ENCODE results near the gene ZCCHC7. TPM values are rescaled to one million over a fixed set of nuclear protein-coding genes. Genes with fewer than 3 reads are reported as not detected.
"Not testable (repeated sequence)": the region's sequence is repeated elsewhere in the genome, so short reads cannot be mapped to it uniquely, and the experiment has no call there.

Gene ZCCHC7
- total and polyA plus RNA-seq, 2 donors (not counting 3 experiments of a cell fraction or from before 2014, with no cell fraction given), result 7.4 to 14.8 TPM

- H3K27me3 ChIP-seq (ENCODE audit: control insufficient read depth in 2 of 2, insufficient read depth in 2 of 2, low read length in 2 of 2); H3K36me3 ChIP-seq (ENCODE audit: control insufficient read depth in 2 of 2, extremely low read depth in 1 of 2, insufficient read depth in 2 of 2, low read length in 2 of 2); dilution Hi-C loops (cut with MboI; ENCODE audit: extremely low pct_ligation_motif_present, low sequenced_read_pairs); FAIRE-seq; BruUV-seq (replicated peaks); H3K9me3 ChIP-seq (replicated peaks; ENCODE audit: control insufficient read depth, insufficient read depth, low read length); CTCF ChIA-PET; H3K9ac ChIP-seq (replicated peaks; ENCODE audit: extremely low read depth, insufficient read depth, low read length); H3K4me3 ChIP-seq (replicated peaks in 1 of 3; ENCODE audit: insufficient read depth in 1 of 3, low read depth in 1 of 3, low read length in 3 of 3); H3K9me1 ChIP-seq (replicated peaks; ENCODE audit: control insufficient read depth, extremely low read depth, insufficient read depth, low read length); H3K27ac ChIP-seq (ENCODE audit: insufficient read depth, low read depth, low read length); H3K4me2 ChIP-seq (ENCODE audit: insufficient read depth, low read length); POLR2A ChIA-PET; DNase-seq (ENCODE audit: low read depth, low spot score); H2AFZ ChIP-seq (ENCODE audit: low read depth, low read length); intact Hi-C loops (cut with micrococcal nuclease); H3K79me2 ChIP-seq (ENCODE audit: control insufficient read depth, insufficient read depth, low read length); H4K20me1 ChIP-seq (replicated peaks; ENCODE audit: control insufficient read depth, extremely low read depth, insufficient read depth, low read length): not testable (repeated sequence)
- H3K4me1 ChIP-seq (ENCODE audit: control insufficient read depth, extremely low read depth, insufficient read depth, low read length), result peaks cover 14% of the 10 kb centered on the region
Observed at GRCh38 chr9:37203456-37203855, 83.1 kb downstream of the ZCCHC7 start.

GRCh38 chr9:37206121-37206620, 85.8 kb downstream of the ZCCHC7 start:
- no peaks in the 10 kb centered on the region for H3K27me3 ChIP-seq (ENCODE audit: control insufficient read depth in 2 of 2, insufficient read depth in 2 of 2, low read length in 2 of 2)
- no TSS peak for BruUV-seq (replicated peaks)
- H3K9me3 ChIP-seq (replicated peaks; ENCODE audit: control insufficient read depth, insufficient read depth, low read length), result no peaks in the 10 kb centered on the region
- H4K20me1 ChIP-seq (replicated peaks; ENCODE audit: control insufficient read depth, extremely low read depth, insufficient read depth, low read length), result no peaks in the 10 kb centered on the region
- no peak overlapping the region for H2AFZ ChIP-seq (ENCODE audit: low read depth, low read length)
- H3K79me2 ChIP-seq (ENCODE audit: control insufficient read depth, insufficient read depth, low read length), result no peaks in the 10 kb centered on the region
- intact Hi-C loops (cut with micrococcal nuclease) (no loop called here), dilution Hi-C loops (cut with MboI; ENCODE audit: extremely low pct_ligation_motif_present, low sequenced_read_pairs) (no loop called here)
- H3K36me3 ChIP-seq (ENCODE audit: control insufficient read depth in 2 of 2, extremely low read depth in 1 of 2, insufficient read depth in 2 of 2, low read length in 2 of 2), result no peaks in the 10 kb centered on the region
- DNase-seq (ENCODE audit: low read depth, low spot score), result no peak
- ChIA-PET CTCF (interaction anchor here (1.2 to 2.5 kb wide), 2 partner anchors 9 to 21 kb away, joined by 3 to 6 read pairs; no protein-coding TSS in a partner anchor), POLR2A (no interaction called here)
- H3K9ac ChIP-seq (replicated peaks; ENCODE audit: extremely low read depth, insufficient read depth, low read length), result no peak overlapping the region
- FAIRE-seq, result no peak
- TF ChIP-seq MYC (IDR thresholded peaks at IDR 0.05; ENCODE audit: low read depth, low read length) (no peak), FOS (IDR thresholded peaks at IDR 0.05; ENCODE audit: borderline replicate concordance, insufficient read depth, low read length) (no peak), EZH2 (IDR thresholded peaks at IDR 0.05; ENCODE audit: borderline replicate concordance, low read depth, low read length, severe bottlenecking) (no peak), POLR2A (IDR thresholded peaks at IDR 0.05; ENCODE audit: low read depth, low read length) (no peak), POLR2AphosphoS5 (IDR thresholded peaks at IDR 0.05; ENCODE audit: insufficient read depth, low read depth, low read length) (no peak), GATA2 (IDR thresholded peaks at IDR 0.05; ENCODE audit: insufficient read depth, insufficient read length, low read depth, low read length) (no peak), MAX (IDR thresholded peaks at IDR 0.05; ENCODE audit: insufficient read depth, insufficient read length) (no peak), JUN (IDR thresholded peaks at IDR 0.05; ENCODE audit: borderline replicate concordance, insufficient read depth, insufficient read length, low read depth) (no peak), CTCF (IDR thresholded peaks at IDR 0.05; ENCODE audit: extremely low read depth in 1 of 2, insufficient read depth in 1 of 2, low read depth in 1 of 2, low read length in 2 of 2) (no peak)
- H3K27ac ChIP-seq (ENCODE audit: insufficient read depth, low read depth, low read length), result no peak overlapping the region
- peaks cover 2% of the 10 kb centered on the region for H3K4me1 ChIP-seq (ENCODE audit: control insufficient read depth, extremely low read depth, insufficient read depth, low read length)
- no peaks in the 10 kb centered on the region for H3K9me1 ChIP-seq (replicated peaks; ENCODE audit: control insufficient read depth, extremely low read depth, insufficient read depth, low read length)
- no peak overlapping the region for H3K4me2 ChIP-seq (ENCODE audit: insufficient read depth, low read length)
- no peak overlapping the region for H3K4me3 ChIP-seq (replicated peaks in 1 of 3; ENCODE audit: insufficient read depth in 1 of 3, low read depth in 1 of 3, low read length in 3 of 3)
